Activated CD4-positive, alpha-beta T cell treated with anti-CD3 and anti-CD28 coated beads, Interleukin-10, Interleukin-2, amounts not matched to agents 100 ng/mL and 50 ng/mL, durations not matched to agents 16 hours and 8 hours (primary cell): ENCODE measurements around the gene ANKRD63.

ENCODE experiments used
- DNase-seq: peaks from one replicate; pipeline ENCODE4 v3.0.0-alpha.2; 2020

Gene ANKRD63

GRCh38 chr15:40239693-40240618 is 42.9 kb downstream of the ANKRD63 start:
- DNase-seq, result no peak

- DNase-seq, result no peak
These were observed 43.5 kb downstream of the ANKRD63 start for GRCh38 chr15:40239404-40239692.

- peak; percentile 25 for DNase-seq
These were observed 44.1 kb downstream of the ANKRD63 start, which contains the start of gene PAK6 for GRCh38 chr15:40238532-40239403. Gene PAK6, plus strand, starts transcription at chr15:40239063. Its CDS starts 25,723 bp downstream, at chr15:40264786.

- no peak for DNase-seq
These were observed 47.5 kb downstream of the ANKRD63 start for GRCh38 chr15:40235201-40235885.

GRCh38 chr15:40234783-40235182 is 48.1 kb downstream of the ANKRD63 start:
- no peak for DNase-seq

GRCh38 chr15:40233727-40234577 is 48.9 kb downstream of the ANKRD63 start:
- no peak for DNase-seq

- DNase-seq, result no peak
These were observed 50.2 kb downstream of the ANKRD63 start for GRCh38 chr15:40232625-40233070.
